Gastrocnemius medialis (tissue), 4 donors: Measurements from ENCODE around the gene PGAP6.

Experiments used
- POLR2A ChIP-seq, 2 donors: fragments of 450-650 bp; IDR thresholded peaks; one replicate each; pipeline ENCODE4 v1.6.1; 2017; ENCODE audit warnings: antibody characterized with exemption in 2 of 2, mild to moderate bottlenecking in 2 of 2, moderate library complexity in 2 of 2
- TF ChIP-seq, protein P1 (sequence below), 5 experiments: fragments of 450-650 bp in 3 of 5; fragments of 200-600 bp in 2 of 5; sonication (generic) in 2 of 5; IDR thresholded peaks in 4 of 5; conservative IDR thresholded peaks in 1 of 5; 1 replicate in 4 of 5; 2 replicates in 1 of 5; pipeline ENCODE4 v1.5.1; 2016 to 2019; ENCODE audit warnings: antibody characterized with exemption in 5 of 5, mild to moderate bottlenecking in 3 of 5, moderate library complexity in 3 of 5

DNA sequence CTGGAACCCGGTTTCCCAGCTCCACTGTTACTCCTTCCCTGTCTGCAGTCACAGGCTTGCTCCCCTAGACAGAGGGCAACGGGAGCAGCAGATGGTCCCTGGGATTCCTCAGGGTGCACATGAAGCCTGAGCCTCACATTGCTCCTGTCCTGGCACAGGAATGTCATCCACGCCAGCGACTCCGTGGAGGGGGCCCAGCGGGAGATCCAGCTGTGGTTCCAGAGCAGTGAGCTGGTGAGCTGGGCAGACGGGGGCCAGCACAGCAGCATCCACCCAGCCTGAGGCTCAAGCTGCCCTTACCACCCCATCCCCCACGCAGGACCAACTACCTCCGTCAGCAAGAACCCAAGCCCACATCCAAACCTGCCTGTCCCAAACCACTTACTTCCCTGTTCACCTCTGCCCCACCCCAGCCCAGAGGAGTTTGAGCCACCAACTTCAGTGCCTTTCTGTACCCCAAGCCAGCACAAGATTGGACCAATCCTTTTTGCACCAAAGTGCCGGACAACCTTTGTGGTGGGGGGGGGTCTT lies 18.3 kb upstream of the PGAP6 start:
- TF ChIP-seq, protein P1, sequence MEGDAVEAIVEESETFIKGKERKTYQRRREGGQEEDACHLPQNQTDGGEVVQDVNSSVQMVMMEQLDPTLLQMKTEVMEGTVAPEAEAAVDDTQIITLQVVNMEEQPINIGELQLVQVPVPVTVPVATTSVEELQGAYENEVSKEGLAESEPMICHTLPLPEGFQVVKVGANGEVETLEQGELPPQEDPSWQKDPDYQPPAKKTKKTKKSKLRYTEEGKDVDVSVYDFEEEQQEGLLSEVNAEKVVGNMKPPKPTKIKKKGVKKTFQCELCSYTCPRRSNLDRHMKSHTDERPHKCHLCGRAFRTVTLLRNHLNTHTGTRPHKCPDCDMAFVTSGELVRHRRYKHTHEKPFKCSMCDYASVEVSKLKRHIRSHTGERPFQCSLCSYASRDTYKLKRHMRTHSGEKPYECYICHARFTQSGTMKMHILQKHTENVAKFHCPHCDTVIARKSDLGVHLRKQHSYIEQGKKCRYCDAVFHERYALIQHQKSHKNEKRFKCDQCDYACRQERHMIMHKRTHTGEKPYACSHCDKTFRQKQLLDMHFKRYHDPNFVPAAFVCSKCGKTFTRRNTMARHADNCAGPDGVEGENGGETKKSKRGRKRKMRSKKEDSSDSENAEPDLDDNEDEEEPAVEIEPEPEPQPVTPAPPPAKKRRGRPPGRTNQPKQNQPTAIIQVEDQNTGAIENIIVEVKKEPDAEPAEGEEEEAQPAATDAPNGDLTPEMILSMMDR (IDR thresholded peaks at IDR 0.05 in 4 of 5, conservative IDR thresholded peaks at IDR 0.05 in 1 of 5) = no peak
- TF ChIP-seq POLR2A (IDR thresholded peaks at IDR 0.05) = no peak
